ENCODE results near the gene JHY.

- no peak for TF ChIP-seq CTCF (IDR thresholded peaks at IDR 0.05)
- TF ChIP-seq EP300 (IDR thresholded peaks at IDR 0.05) = no peak
Measured at GRCh38 chr11:123006860-123007542, 124.4 kb downstream of the JHY start.
